GM23248 (cell line): ENCODE data around the gene DSTN. TPM values are rescaled to one million over a fixed set of nuclear protein-coding genes. Genes with fewer than 3 reads are reported as not detected.
A peak's percentile ranks its signal among the peaks of the same experiment; 100 is the strongest.

ENCODE experiments used
- DNase-seq: peaks from one replicate; pipeline ENCODE4 v3.0.0-alpha.2; 2015
- H2AFZ ChIP-seq: fragments of 200-600 bp; sonication (generic); 2 replicates; pipeline ENCODE4 v1.6.1; 2016; ENCODE audit warnings: antibody characterized with exemption
- H3F3A ChIP-seq: fragments of 200-600 bp; sonication (generic); 2 replicates; pipeline ENCODE4 v1.6.1; 2016; ENCODE audit warnings: mild to moderate bottlenecking, antibody characterized with exemption, mixed run types; ENCODE audit not compliant: insufficient read depth
- H3K27ac ChIP-seq: fragments of 200-600 bp; sonication (generic); 2 replicates; pipeline ENCODE4 v1.5.1; 2016; ENCODE audit warnings: mild to moderate bottlenecking
- H3K27me3 ChIP-seq: fragments of 200-600 bp; sonication (generic); replicated peaks from 2 replicates; pipeline ENCODE4 v1.6.1; 2016; ENCODE audit warnings: mild to moderate bottlenecking; ENCODE audit not compliant: insufficient read depth
- H3K36me3 ChIP-seq: fragments of 200-600 bp; sonication (generic); 2 replicates; pipeline ENCODE4 v1.6.1; 2016; ENCODE audit warnings: low read depth, mild to moderate bottlenecking
- H3K4me1 ChIP-seq: fragments of 200-600 bp; sonication (generic); 2 replicates; pipeline ENCODE4 v1.6.1; 2016; ENCODE audit warnings: mild to moderate bottlenecking; ENCODE audit not compliant: insufficient read depth
- H3K4me2 ChIP-seq: fragments of 200-600 bp; sonication (generic); one replicate; pipeline ENCODE4 v1.6.1; 2016; ENCODE audit warnings: mild to moderate bottlenecking; ENCODE audit not compliant: unreplicated experiment
- H3K4me3 ChIP-seq: fragments of 200-600 bp; sonication (generic); 2 replicates; pipeline ENCODE4 v1.5.1; 2016; ENCODE audit warnings: mild to moderate bottlenecking
- H3K79me2 ChIP-seq: fragments of 200-600 bp; sonication (generic); 2 replicates; pipeline ENCODE4 v1.6.1; 2016; ENCODE audit warnings: mild to moderate bottlenecking; ENCODE audit not compliant: insufficient read depth
- H3K9ac ChIP-seq: fragments of 200-600 bp; sonication (generic); 2 replicates; pipeline ENCODE4 v1.6.1; 2016; ENCODE audit warnings: mild to moderate bottlenecking
- H3K9me2 ChIP-seq: fragments of 200-600 bp; sonication (generic); 2 replicates; pipeline ENCODE4 v1.6.1; 2016; ENCODE audit warnings: mixed run types, mild to moderate bottlenecking, moderate library complexity; ENCODE audit not compliant: insufficient read depth
- H3K9me3 ChIP-seq: fragments of 200-600 bp; sonication (generic); one replicate; pipeline ENCODE4 v1.6.1; 2017; ENCODE audit warnings: low read depth
- H4K20me1 ChIP-seq: fragments of 200-600 bp; sonication (generic); 2 replicates; pipeline ENCODE4 v1.6.0; 2016; ENCODE audit not compliant: insufficient read depth
- EZH2 ChIP-seq: fragments of 200-600 bp; sonication (generic); IDR thresholded peaks from 2 replicates; pipeline ENCODE4 v1.6.1; 2018; ENCODE audit warnings: antibody characterized with exemption, mild to moderate bottlenecking; ENCODE audit not compliant: insufficient read depth, poor library complexity, severe bottlenecking
- EZH2phosphoT487 ChIP-seq: fragments of 200-600 bp; sonication (generic); IDR thresholded peaks from 2 replicates; pipeline ENCODE4 v1.6.1; 2018; ENCODE audit warnings: antibody characterized with exemption, moderate library complexity, mild to moderate bottlenecking, low read depth; ENCODE audit not compliant: insufficient read depth
- WGBS, 2 experiments: methylation state at CpG; one replicate each; pipeline ENCODE4 v1.1.6; 2015 to 2017; ENCODE audit warnings: low lambda C conversion rate in 2 of 2, low coverage in 1 of 2; ENCODE audit errors: missing lambda C conversion rate in 2 of 2; 5-methylcytosine and 5-hydroxymethylcytosine counted together
- in situ Hi-C: fragments of 300-500 bp; cut with MboI; formaldehyde crosslinking; loops from 2 replicates; pipeline ENCODE4 v1.15.0; 2020
- polyA plus RNA-seq: library from polyadenylated mRNA; unstranded; fragments of >200 nt; fragmentation: Nextera tagmentation; extraction: Ambion mirVana; gene quantifications from 2 replicates; pipeline ENCODE4 v1.2.1, GENCODE V29; 2016
- total RNA-seq: library from RNA; depleted of rRNA; stranded (reverse); fragments of >200 nt; shearing (Covaris generic); gene quantifications from 2 replicates; pipeline ENCODE4 v1.2.3, GENCODE V29; 2014

DSTN gene
- total and polyA plus RNA-seq, 2 experiments from 2014 or later: 338 to 610 TPM

DNA sequence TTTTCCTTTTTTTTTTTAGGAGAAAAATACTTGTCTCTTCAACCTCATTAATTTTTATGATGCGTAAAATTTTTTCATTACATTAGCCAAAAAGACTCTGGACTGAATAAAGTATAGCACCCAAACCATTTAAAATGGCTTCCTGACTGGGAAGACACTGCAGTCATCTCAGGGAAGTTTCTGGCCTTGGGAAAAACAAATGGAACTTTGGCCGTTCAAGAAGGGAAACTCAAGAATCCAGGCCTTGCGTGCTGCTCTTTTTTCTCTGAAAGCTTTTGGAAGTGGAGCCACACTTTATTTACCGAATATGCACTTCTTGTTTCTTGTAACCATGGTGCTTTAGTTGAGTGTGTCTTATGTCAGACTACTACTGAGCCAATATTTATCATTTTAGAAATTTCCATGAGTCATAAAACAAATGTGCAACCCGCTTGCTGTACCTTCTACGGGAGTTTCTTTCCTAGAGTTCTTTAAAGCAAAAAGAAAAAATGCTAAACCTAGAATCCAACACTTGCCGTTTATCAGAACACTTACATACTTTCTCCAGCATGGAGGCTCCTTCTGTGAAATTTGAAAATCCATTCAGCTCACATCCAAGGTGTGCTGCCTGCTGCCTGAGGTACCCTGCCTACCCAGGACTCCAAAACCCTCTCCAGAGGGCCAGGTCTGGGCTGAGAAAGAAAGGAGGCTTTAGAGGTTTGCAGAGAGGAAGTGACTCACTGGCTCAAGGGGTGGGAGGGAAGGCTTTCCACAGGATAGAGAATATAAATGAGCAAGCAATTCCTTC lies 11.5 kb upstream of the DSTN start:
- no peak overlapping the region for H2AFZ ChIP-seq
- DNase-seq: peak; percentile 94
- no peaks in the 10 kb centered on the region for H4K20me1 ChIP-seq
- H3K9ac ChIP-seq: peak overlapping the region; percentile 86
- no peaks in the 10 kb centered on the region for H3K27me3 ChIP-seq
- in situ Hi-C loops: no loop called here
- no peaks in the 10 kb centered on the region for H3K79me2 ChIP-seq
- no peaks in the 10 kb centered on the region for H3K36me3 ChIP-seq
- peak overlapping the region; percentile 62 for H3K4me3 ChIP-seq
- H3K4me1 ChIP-seq: peaks cover 33% of the 10 kb centered on the region
- H3K27ac ChIP-seq: peak overlapping the region; percentile 99
- H3K4me2 ChIP-seq: peak overlapping the region; percentile 89
- H3K9me2 ChIP-seq: no peaks in the 10 kb centered on the region
- H3F3A ChIP-seq: peaks cover 39% of the 10 kb centered on the region
- H3K9me3 ChIP-seq: no peaks in the 10 kb centered on the region
- 0 to 2% methylated on average over 7 of the region's 7 CpGs for whole genome bisulfite sequencing, 2 experiments
- TF ChIP-seq EZH2phosphoT487 (no peak), EZH2 (no peak)

DNA sequence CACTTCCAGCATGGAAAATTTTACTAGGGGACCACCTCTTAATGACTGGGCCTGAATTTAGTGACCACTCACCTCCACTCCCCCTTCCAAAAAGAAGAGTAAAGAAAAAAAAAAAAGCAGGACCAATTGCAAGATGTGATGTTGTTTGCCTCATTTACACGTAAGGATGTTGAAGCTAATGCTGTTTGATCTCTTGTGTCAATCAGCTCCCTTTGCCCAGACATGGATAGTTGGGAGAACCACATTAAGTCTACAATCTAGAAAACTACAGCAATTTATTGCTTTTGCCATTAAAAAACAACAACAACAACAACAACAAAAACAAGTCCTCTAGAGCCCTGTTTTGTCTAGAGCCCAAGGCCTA lies 11.0 kb upstream of the DSTN start:
- Histone ChIP-seq H3K27me3 (no peaks in the 10 kb centered on the region), H3K4me3 (peak overlapping the region; percentile 62; the same call in 1 of the 2 replicates), H3K4me1 (peaks cover 33% of the 10 kb centered on the region), H3K79me2 (no peaks in the 10 kb centered on the region), H3K9me3 (no peaks in the 10 kb centered on the region), H4K20me1 (no peaks in the 10 kb centered on the region), H2AFZ (0 out of 2 replicates have a peak overlapping the region, but pooled peaks have one; percentile 6), H3K4me2 (peak overlapping the region; percentile 89), H3K9ac (peak overlapping the region; percentile 86), H3F3A (peaks cover 39% of the 10 kb centered on the region), H3K9me2 (no peaks in the 10 kb centered on the region), H3K27ac (peak overlapping the region; percentile 99), H3K36me3 (no peaks in the 10 kb centered on the region)
- TF ChIP-seq EZH2: no peak
- TF ChIP-seq EZH2phosphoT487: no peak
- DNase-seq: no peak
- in situ Hi-C loops: no loop called here
- WGBS, 2 experiments: 63 to 86% methylated on average over 1 of the region's 1 CpG

DNA sequence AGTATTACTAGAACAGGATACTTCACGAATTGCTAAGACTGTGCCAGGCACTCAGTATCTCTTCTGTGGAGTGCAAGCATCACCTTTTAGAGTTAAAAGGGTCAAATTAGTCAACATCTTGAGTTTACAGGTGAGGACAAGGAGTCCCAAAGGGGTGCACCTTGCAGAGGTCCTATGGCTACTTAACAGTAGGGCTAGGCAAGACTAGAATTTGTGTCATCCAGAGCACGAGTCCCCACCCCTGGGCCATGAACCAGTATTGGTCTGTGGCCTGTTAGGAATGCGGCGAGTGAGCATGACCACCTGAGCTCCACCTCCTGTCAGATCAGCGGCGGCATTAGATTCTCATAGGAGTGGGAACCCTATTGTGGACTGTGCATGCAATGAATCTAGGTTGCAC lies 10.5 kb upstream of the DSTN start:
- Histone ChIP-seq H3K79me2 (no peaks in the 10 kb centered on the region), H3K9me2 (no peaks in the 10 kb centered on the region), H3K4me1 (peaks cover 33% of the 10 kb centered on the region), H3K36me3 (no peaks in the 10 kb centered on the region), H4K20me1 (no peaks in the 10 kb centered on the region), H3K4me3 (no peak overlapping the region; the same call in 1 of the 2 replicates), H3K27ac (peak overlapping the region; percentile 99), H3F3A (peaks cover 39% of the 10 kb centered on the region), H3K27me3 (no peaks in the 10 kb centered on the region), H2AFZ (0 out of 2 replicates have a peak overlapping the region, but pooled peaks have one; percentile 6), H3K4me2 (peak overlapping the region; percentile 89), H3K9me3 (no peaks in the 10 kb centered on the region), H3K9ac (peak overlapping the region; percentile 86)
- WGBS, 2 experiments: 94 to 96% methylated on average over 6 of the region's 6 CpGs
- TF ChIP-seq EZH2 (no peak), EZH2phosphoT487 (no peak)
- DNase-seq: no peak
- in situ Hi-C loops: no loop called here

- 87 to 90% methylated on average over 5 of the region's 5 CpGs for WGBS, 2 experiments
- H3K4me3 ChIP-seq: no peak overlapping the region
- H3K4me1 ChIP-seq: peaks cover 39% of the 10 kb centered on the region
- H3K4me2 ChIP-seq: no peak overlapping the region
- no peaks in the 10 kb centered on the region for H4K20me1 ChIP-seq
- peaks cover 42% of the 10 kb centered on the region for H3F3A ChIP-seq
- H2AFZ ChIP-seq: no peak overlapping the region
- no peaks in the 10 kb centered on the region for H3K36me3 ChIP-seq
- no peak overlapping the region for H3K27ac ChIP-seq
- in situ Hi-C loops: no loop called here
- no peaks in the 10 kb centered on the region for H3K9me2 ChIP-seq
- no peak for TF ChIP-seq EZH2phosphoT487
- no peak for TF ChIP-seq EZH2
- H3K79me2 ChIP-seq: no peaks in the 10 kb centered on the region
- no peak for DNase-seq
- H3K9ac ChIP-seq: no peak overlapping the region
- H3K9me3 ChIP-seq: no peaks in the 10 kb centered on the region
- no peaks in the 10 kb centered on the region for H3K27me3 ChIP-seq
These were observed 9.4 kb upstream of the DSTN start for GRCh38 chr20:17560344-17561074.
